ENCODE measurements around the gene PRDM5. TPM values are rescaled to one million over a fixed set of nuclear protein-coding genes. Genes with fewer than 3 reads are reported as not detected.

Gene PRDM5
- polyA plus RNA-seq, 1 donor from 2014 or later, result 1.6 TPM

DNA sequence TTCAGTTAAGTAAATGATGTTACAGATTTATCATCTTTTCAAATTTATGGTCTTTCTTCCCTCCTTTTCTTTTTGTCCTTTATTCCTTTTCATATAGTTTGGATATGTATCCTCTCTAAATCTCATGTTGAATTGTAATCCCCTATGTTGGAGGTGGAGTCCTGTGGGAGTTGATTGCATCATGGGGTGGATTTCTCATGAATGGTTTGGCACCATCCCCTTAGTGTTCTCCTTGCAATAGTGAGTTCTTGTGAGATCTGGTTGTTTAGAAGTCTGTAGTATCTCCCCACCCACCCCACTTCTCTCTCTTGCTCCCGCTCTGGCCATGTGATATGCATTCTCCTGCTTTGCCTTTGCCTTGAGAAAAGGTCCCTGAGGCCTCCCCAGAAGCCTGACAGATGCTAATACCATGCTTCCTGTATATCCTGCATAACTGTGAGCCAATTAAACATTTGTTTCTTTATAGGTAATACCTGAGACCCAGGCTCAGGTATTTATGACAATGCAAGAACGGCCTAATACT, 236.7 kb downstream of the PRDM5 start:
- H2AFZ ChIP-seq (ENCODE audit: low read depth, low read length), result no peak overlapping the region
- H3K9me2 ChIP-seq (ENCODE audit: insufficient read depth, low read length), result no peaks in the 10 kb centered on the region
- H3K27me3 ChIP-seq (ENCODE audit: insufficient read depth, low read depth, low read length), result no peaks in the 10 kb centered on the region
- no peaks in the 10 kb centered on the region for H3F3A ChIP-seq (ENCODE audit: insufficient read depth, low read length, poor library complexity, severe bottlenecking)
- no peaks in the 10 kb centered on the region for H4K20me1 ChIP-seq (ENCODE audit: insufficient read depth)
- H3K4me3 ChIP-seq (ENCODE audit: low read length), result no peak overlapping the region
- H3K36me3 ChIP-seq (ENCODE audit: insufficient read depth, low read length), result no peaks in the 10 kb centered on the region
- H3K4me2 ChIP-seq (ENCODE audit: low read length), result no peak overlapping the region
- H3K27ac ChIP-seq (ENCODE audit: low read length), result no peak overlapping the region
- TF ChIP-seq POLR2AphosphoS5 (IDR thresholded peaks at IDR 0.05), result no peak
- TF ChIP-seq EP300 (conservative IDR thresholded peaks at IDR 0.05; ENCODE audit: poor library complexity, severe bottlenecking), result no peak
- TF ChIP-seq EZH2 (IDR thresholded peaks at IDR 0.05; ENCODE audit: borderline replicate concordance, insufficient read depth, low read length, poor library complexity, severe bottlenecking), result no peak
- TF ChIP-seq, protein P1, sequence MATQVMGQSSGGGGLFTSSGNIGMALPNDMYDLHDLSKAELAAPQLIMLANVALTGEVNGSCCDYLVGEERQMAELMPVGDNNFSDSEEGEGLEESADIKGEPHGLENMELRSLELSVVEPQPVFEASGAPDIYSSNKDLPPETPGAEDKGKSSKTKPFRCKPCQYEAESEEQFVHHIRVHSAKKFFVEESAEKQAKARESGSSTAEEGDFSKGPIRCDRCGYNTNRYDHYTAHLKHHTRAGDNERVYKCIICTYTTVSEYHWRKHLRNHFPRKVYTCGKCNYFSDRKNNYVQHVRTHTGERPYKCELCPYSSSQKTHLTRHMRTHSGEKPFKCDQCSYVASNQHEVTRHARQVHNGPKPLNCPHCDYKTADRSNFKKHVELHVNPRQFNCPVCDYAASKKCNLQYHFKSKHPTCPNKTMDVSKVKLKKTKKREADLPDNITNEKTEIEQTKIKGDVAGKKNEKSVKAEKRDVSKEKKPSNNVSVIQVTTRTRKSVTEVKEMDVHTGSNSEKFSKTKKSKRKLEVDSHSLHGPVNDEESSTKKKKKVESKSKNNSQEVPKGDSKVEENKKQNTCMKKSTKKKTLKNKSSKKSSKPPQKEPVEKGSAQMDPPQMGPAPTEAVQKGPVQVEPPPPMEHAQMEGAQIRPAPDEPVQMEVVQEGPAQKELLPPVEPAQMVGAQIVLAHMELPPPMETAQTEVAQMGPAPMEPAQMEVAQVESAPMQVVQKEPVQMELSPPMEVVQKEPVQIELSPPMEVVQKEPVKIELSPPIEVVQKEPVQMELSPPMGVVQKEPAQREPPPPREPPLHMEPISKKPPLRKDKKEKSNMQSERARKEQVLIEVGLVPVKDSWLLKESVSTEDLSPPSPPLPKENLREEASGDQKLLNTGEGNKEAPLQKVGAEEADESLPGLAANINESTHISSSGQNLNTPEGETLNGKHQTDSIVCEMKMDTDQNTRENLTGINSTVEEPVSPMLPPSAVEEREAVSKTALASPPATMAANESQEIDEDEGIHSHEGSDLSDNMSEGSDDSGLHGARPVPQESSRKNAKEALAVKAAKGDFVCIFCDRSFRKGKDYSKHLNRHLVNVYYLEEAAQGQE (IDR thresholded peaks at IDR 0.05; ENCODE audit: borderline replicate concordance), result no peak
- TF ChIP-seq, protein P2, sequence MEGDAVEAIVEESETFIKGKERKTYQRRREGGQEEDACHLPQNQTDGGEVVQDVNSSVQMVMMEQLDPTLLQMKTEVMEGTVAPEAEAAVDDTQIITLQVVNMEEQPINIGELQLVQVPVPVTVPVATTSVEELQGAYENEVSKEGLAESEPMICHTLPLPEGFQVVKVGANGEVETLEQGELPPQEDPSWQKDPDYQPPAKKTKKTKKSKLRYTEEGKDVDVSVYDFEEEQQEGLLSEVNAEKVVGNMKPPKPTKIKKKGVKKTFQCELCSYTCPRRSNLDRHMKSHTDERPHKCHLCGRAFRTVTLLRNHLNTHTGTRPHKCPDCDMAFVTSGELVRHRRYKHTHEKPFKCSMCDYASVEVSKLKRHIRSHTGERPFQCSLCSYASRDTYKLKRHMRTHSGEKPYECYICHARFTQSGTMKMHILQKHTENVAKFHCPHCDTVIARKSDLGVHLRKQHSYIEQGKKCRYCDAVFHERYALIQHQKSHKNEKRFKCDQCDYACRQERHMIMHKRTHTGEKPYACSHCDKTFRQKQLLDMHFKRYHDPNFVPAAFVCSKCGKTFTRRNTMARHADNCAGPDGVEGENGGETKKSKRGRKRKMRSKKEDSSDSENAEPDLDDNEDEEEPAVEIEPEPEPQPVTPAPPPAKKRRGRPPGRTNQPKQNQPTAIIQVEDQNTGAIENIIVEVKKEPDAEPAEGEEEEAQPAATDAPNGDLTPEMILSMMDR (IDR thresholded peaks at IDR 0.05; ENCODE audit: poor library complexity, severe bottlenecking), result no peak
- TF ChIP-seq MXI1 (conservative IDR thresholded peaks at IDR 0.05; ENCODE audit: poor library complexity, severe bottlenecking), result no peak
- TF ChIP-seq SMC3 (conservative IDR thresholded peaks at IDR 0.05; ENCODE audit: poor library complexity), result no peak
- no peak for TF ChIP-seq RAD21 (conservative IDR thresholded peaks at IDR 0.05)
- no peak for TF ChIP-seq TAF1 (IDR thresholded peaks at IDR 0.05; ENCODE audit: low read depth)
- no peaks in the 10 kb centered on the region for H3K79me2 ChIP-seq (replicated peaks; ENCODE audit: insufficient read depth, low read length)
- no peak overlapping the region for H3K9ac ChIP-seq (ENCODE audit: low read length)
- no peaks in the 10 kb centered on the region for H3K9me3 ChIP-seq (ENCODE audit: low read length)

DNA sequence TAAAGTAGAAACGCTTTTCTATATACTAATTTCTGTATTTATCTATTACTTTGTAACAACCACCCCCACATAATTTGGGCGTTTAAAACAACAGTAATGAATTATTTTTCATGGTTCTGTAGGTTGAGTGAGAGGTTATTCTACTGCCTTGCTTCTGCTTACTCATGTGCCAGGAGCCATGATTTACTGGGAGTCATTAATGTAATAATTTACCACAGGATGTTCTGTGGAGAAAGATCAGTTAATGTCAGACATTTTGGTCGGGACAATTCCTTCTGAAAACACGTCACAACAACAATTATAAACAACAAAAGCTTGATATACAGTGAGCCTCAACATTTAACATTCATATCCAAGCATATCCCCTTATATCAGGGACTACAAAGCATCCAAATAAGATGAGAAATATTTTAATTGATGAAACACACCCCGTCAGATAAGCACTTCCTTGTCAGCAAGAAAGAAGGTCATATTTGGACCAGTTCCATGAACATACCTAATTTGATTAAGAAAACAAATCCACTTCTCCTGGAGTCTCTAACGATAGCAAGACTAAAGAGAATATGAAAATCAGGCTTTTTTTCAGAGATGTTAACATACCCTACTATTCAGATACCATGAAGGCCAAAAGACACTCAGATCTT, 238.5 kb downstream of the PRDM5 start:
- Histone ChIP-seq H3K79me2 (replicated peaks; ENCODE audit: insufficient read depth, low read length) (no peaks in the 10 kb centered on the region), H3K27ac (ENCODE audit: low read length) (no peak overlapping the region), H3K9me2 (ENCODE audit: insufficient read depth, low read length) (no peaks in the 10 kb centered on the region), H4K20me1 (ENCODE audit: insufficient read depth) (no peaks in the 10 kb centered on the region), H3K4me2 (ENCODE audit: low read length) (no peak overlapping the region), H3K36me3 (ENCODE audit: insufficient read depth, low read length) (no peaks in the 10 kb centered on the region), H3K4me3 (ENCODE audit: low read length) (no peak overlapping the region), H2AFZ (ENCODE audit: low read depth, low read length) (no peak overlapping the region), H3K27me3 (ENCODE audit: insufficient read depth, low read depth, low read length) (no peaks in the 10 kb centered on the region), H3K9me3 (ENCODE audit: low read length) (no peaks in the 10 kb centered on the region), H3F3A (ENCODE audit: insufficient read depth, low read length, poor library complexity, severe bottlenecking) (no peaks in the 10 kb centered on the region), H3K9ac (ENCODE audit: low read length) (no peak overlapping the region)
- no peak for TF ChIP-seq TAF1 (IDR thresholded peaks at IDR 0.05; ENCODE audit: low read depth)
- TF ChIP-seq, protein P2 (IDR thresholded peaks at IDR 0.05; ENCODE audit: poor library complexity, severe bottlenecking), result no peak
- TF ChIP-seq, protein P1 (IDR thresholded peaks at IDR 0.05; ENCODE audit: borderline replicate concordance), result no peak
